ENCODE measurements around the gene RASL11A.
"Not testable (repeated sequence)": the region's sequence is repeated elsewhere in the genome, so short reads cannot be mapped to it uniquely, and the experiment has no call there.

The RASL11A gene

DNA sequence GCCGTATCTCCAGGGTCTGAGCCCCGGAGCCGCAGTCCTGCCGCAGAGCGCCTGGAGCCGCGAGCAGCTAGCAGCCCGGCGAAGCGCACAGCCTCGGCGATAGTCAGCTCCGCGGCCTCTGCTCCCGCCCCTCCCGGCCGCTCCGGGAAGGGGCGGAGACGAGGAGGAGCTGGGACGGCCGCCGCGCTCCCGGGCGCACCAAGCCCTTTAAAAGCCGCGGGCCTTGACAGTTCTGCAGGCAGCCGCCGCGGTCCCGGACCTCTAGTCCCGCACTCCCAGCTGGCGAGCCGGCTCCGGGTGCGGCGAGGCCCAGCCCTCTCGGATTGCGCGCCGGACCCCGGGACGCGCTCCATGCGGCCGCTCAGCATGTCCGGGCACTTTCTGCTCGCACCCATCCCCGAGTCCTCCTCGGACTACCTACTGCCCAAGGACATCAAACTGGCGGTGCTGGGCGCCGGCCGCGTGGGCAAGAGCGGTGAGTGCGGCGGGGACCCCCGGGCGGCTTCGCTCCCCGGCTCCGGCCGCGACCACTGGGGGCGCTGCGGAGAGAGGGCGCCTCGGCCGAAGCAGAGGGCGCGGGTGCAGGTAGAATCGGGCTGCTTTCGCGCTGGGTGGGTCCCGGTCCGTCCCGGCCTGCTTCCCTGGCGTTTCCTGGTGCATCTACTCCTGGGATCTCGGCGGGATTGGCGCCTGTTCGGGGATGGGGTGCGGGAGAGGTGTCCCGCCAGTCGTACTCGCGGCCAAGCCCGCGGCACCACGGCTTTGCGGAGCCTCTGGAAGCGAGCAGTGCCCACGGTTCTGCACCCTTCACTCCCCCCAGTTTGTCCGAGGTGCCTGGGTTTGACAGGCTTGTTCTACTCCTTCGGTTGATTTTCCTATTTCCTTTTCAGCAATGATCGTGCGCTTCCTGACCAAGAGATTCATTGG, at the start of gene RASL11A:
Gene RASL11A (plus strand): TSS at position 237 of the 927 bp plus-strand sequence. CDS start 115 bp downstream, at position 352.
- DNase-seq (ENCODE audit: extremely low read depth, insufficient read length): peak; percentile 79
- H3K27me3 ChIP-seq (replicated peaks; ENCODE audit: control insufficient read depth, insufficient read depth, low read length): no peaks in the 10 kb centered on the region
- TF ChIP-seq, protein P1, sequence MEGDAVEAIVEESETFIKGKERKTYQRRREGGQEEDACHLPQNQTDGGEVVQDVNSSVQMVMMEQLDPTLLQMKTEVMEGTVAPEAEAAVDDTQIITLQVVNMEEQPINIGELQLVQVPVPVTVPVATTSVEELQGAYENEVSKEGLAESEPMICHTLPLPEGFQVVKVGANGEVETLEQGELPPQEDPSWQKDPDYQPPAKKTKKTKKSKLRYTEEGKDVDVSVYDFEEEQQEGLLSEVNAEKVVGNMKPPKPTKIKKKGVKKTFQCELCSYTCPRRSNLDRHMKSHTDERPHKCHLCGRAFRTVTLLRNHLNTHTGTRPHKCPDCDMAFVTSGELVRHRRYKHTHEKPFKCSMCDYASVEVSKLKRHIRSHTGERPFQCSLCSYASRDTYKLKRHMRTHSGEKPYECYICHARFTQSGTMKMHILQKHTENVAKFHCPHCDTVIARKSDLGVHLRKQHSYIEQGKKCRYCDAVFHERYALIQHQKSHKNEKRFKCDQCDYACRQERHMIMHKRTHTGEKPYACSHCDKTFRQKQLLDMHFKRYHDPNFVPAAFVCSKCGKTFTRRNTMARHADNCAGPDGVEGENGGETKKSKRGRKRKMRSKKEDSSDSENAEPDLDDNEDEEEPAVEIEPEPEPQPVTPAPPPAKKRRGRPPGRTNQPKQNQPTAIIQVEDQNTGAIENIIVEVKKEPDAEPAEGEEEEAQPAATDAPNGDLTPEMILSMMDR (IDR thresholded peaks at IDR 0.05; ENCODE audit: insufficient read depth, low read length, poor library complexity, severe bottlenecking): peak; percentile 66
- no peaks in the 10 kb centered on the region for H3K36me3 ChIP-seq (ENCODE audit: control insufficient read depth, insufficient read depth, low read length)
- H3K4me3 ChIP-seq (replicated peaks; ENCODE audit: low read depth, low read length): peak within 1 kb of the TSS; percentile 75

- H3K27me3 ChIP-seq (replicated peaks; ENCODE audit: control insufficient read depth, insufficient read depth, low read length); H3K36me3 ChIP-seq (ENCODE audit: control insufficient read depth, insufficient read depth, low read length); H3K4me3 ChIP-seq (replicated peaks; ENCODE audit: low read depth, low read length): not testable (repeated sequence)
- peak; percentile 21 for DNase-seq (ENCODE audit: extremely low read depth, insufficient read length)
These were observed 48.5 kb upstream of the RASL11A start for GRCh38 chr13:27222100-27222499.

DNA sequence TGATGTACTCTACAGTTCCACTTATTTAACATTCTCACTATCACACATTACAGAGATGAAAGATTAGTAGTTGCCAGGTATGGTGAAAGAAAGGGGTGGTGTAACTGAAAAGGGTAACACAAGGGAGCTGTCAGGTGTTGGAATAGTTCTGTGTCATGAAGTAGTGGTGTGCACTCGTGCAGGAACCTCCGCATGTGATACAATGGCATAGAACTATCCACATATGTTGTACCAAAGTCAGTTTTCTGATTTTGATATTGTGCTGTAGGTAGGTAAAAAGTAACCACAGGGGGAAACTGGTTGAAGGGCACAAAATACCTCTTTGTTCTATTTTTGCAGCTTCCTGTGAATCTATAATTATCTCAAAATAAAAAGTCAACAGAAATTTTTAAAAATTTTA, 43.6 kb upstream of the RASL11A start:
- Histone ChIP-seq H3K4me3 (replicated peaks; ENCODE audit: low read depth, low read length) (no peak overlapping the region), H3K27me3 (replicated peaks; ENCODE audit: control insufficient read depth, insufficient read depth, low read length) (no peaks in the 10 kb centered on the region), H3K36me3 (ENCODE audit: control insufficient read depth, insufficient read depth, low read length) (no peaks in the 10 kb centered on the region)
- DNase-seq (ENCODE audit: extremely low read depth, insufficient read length): no peak
- TF ChIP-seq, protein P1 (IDR thresholded peaks at IDR 0.05; ENCODE audit: insufficient read depth, low read length, poor library complexity, severe bottlenecking): no peak

DNA sequence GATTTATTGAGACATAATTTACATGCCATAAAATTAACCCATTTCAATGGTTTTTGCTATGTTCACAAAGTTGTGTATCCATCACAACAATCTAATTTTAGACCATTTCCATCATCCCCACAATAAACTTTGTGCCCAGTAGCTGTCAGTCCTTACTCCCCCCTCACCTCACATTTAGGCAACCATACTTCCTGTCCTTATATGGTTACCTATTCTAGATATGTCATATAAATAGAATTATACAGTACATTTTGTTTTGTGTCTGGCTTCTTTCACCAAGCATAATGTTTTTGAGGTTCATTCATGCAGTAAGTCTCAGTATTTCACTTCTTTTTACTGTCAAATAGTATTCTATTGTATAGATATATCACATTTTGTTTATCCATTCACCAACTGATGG, 42.5 kb upstream of the RASL11A start:
- TF ChIP-seq, protein P1 (IDR thresholded peaks at IDR 0.05; ENCODE audit: insufficient read depth, low read length, poor library complexity, severe bottlenecking): no peak
- Histone ChIP-seq H3K4me3 (replicated peaks; ENCODE audit: low read depth, low read length) (no peak overlapping the region), H3K36me3 (ENCODE audit: control insufficient read depth, insufficient read depth, low read length) (no peaks in the 10 kb centered on the region), H3K27me3 (replicated peaks; ENCODE audit: control insufficient read depth, insufficient read depth, low read length) (no peaks in the 10 kb centered on the region)
- DNase-seq (ENCODE audit: extremely low read depth, insufficient read length): no peak

- H3K27me3 ChIP-seq (replicated peaks; ENCODE audit: control insufficient read depth, insufficient read depth, low read length): no peaks in the 10 kb centered on the region
- no peak for DNase-seq (ENCODE audit: extremely low read depth, insufficient read length)
- H3K4me3 ChIP-seq (replicated peaks; ENCODE audit: low read depth, low read length): no peak overlapping the region
- no peaks in the 10 kb centered on the region for H3K36me3 ChIP-seq (ENCODE audit: control insufficient read depth, insufficient read depth, low read length)
- TF ChIP-seq, protein P1 (IDR thresholded peaks at IDR 0.05; ENCODE audit: insufficient read depth, low read length, poor library complexity, severe bottlenecking): no peak
These were observed 41.0 kb upstream of the RASL11A start for GRCh38 chr13:27229642-27230041.

GRCh38 chr13:27233964-27234363, 36.7 kb upstream of the RASL11A start:
- H3K36me3 ChIP-seq (ENCODE audit: control insufficient read depth, insufficient read depth, low read length): no peaks in the 10 kb centered on the region
- no peak overlapping the region for H3K4me3 ChIP-seq (replicated peaks; ENCODE audit: low read depth, low read length)
- H3K27me3 ChIP-seq (replicated peaks; ENCODE audit: control insufficient read depth, insufficient read depth, low read length): no peaks in the 10 kb centered on the region
- DNase-seq (ENCODE audit: extremely low read depth, insufficient read length): no peak
- TF ChIP-seq, protein P1 (IDR thresholded peaks at IDR 0.05; ENCODE audit: insufficient read depth, low read length, poor library complexity, severe bottlenecking): no peak

Measured in GM06990 (cell line).